ENCODE data around the gene LRRC8C. TPM values are rescaled to one million over a fixed set of nuclear protein-coding genes. Genes with fewer than 3 reads are reported as not detected.

LRRC8C gene
- total RNA-seq, 2 experiments from 2014 or later, result 28.4 to 30.2 TPM

DNA sequence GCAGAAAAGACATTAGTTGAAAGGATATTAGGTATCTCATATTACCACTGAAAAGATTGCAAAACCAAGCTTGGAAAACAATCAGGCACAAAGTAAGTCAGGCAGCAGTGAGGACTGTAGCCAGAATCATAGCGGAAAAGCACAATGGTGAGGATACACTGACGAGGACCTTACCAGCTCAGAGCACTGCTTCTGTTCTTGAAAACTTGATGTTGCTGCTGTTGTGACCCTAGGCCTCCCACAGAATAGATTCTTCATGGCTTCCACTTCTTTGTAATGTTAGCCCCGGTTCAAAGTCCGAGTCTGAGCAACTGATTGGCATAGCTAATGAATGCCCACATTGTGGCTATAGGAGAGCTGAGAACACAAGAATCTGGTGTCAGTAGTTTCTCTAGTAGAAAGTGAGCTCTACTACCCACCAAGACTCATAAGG lies 45.2 kb upstream of the LRRC8C start:
- H3K4me1 ChIP-seq (ENCODE audit: insufficient read depth, low read length), result peaks cover 8% of the 10 kb centered on the region
- no peaks in the 10 kb centered on the region for H3K27me3 Mint-ChIP-seq
- peaks cover 18% of the 10 kb centered on the region for H3K36me3 ChIP-seq (ENCODE audit: insufficient read depth, low read length)
- DNase-seq, result no peak
- intact Hi-C loops (cut with DNase I, micrococcal nuclease), result no loop called here
- no peaks in the 10 kb centered on the region for H3K9me3 Mint-ChIP-seq
- H3K36me3 Mint-ChIP-seq (ENCODE audit: low read depth), result peaks cover 55% of the 10 kb centered on the region
- H3K4me1 Mint-ChIP-seq (ENCODE audit: low read depth), result peaks cover 70% of the 10 kb centered on the region
- H3K4me3 ChIP-seq (ENCODE audit: low read length), result no peak overlapping the region
- no peak for ATAC-seq (ENCODE audit: poor library complexity)
- no peak overlapping the region for H3K4me3 Mint-ChIP-seq
- no peaks in the 10 kb centered on the region for H3K9me3 ChIP-seq (ENCODE audit: control insufficient read depth in 1 of 2, insufficient read depth in 1 of 2, low read length in 2 of 2)
- TF ChIP-seq, protein P1, sequence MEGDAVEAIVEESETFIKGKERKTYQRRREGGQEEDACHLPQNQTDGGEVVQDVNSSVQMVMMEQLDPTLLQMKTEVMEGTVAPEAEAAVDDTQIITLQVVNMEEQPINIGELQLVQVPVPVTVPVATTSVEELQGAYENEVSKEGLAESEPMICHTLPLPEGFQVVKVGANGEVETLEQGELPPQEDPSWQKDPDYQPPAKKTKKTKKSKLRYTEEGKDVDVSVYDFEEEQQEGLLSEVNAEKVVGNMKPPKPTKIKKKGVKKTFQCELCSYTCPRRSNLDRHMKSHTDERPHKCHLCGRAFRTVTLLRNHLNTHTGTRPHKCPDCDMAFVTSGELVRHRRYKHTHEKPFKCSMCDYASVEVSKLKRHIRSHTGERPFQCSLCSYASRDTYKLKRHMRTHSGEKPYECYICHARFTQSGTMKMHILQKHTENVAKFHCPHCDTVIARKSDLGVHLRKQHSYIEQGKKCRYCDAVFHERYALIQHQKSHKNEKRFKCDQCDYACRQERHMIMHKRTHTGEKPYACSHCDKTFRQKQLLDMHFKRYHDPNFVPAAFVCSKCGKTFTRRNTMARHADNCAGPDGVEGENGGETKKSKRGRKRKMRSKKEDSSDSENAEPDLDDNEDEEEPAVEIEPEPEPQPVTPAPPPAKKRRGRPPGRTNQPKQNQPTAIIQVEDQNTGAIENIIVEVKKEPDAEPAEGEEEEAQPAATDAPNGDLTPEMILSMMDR (IDR thresholded peaks at IDR 0.05), result no peak
- H3K27me3 ChIP-seq (ENCODE audit: control insufficient read depth in 1 of 2, insufficient read depth in 2 of 2, low read length in 2 of 2), result no peaks in the 10 kb centered on the region
- no peak overlapping the region for H3K27ac ChIP-seq (ENCODE audit: low read depth in 1 of 2, low read length in 2 of 2)
- ChIA-PET POLR2A (interaction anchor here (10.8 kb wide), 1 partner anchor 22 kb away, joined by 101 read pairs; no protein-coding TSS in a partner anchor), CTCF (interaction anchor here (1.5 kb wide), 1 partner anchor 10 kb away, joined by 3 read pairs; no protein-coding TSS in a partner anchor)
- H3K27ac Mint-ChIP-seq, result no peak overlapping the region

DNA sequence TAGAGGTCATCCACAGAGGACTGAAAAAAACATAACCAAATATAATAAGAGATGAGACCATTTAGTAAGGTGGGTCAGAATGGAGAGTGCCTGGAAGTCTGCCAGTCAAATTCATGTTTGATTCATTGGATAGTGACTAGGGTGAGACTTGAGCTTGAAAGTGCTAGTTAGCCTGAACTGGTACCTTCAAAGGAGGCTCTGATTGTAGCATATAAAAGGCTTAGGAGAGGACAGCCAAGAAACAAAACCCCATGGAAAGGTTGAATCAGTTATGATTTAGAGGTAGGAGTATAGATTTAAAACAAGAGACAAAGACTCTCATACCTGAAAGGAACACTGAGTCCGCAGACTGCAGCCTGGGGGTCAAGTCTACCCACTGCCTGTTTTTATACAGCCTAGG lies 44.4 kb upstream of the LRRC8C start:
- Histone ChIP-seq H3K4me3 (ENCODE audit: low read length) (no peak overlapping the region), H3K27ac (ENCODE audit: low read depth in 1 of 2, low read length in 2 of 2) (no peak overlapping the region), H3K36me3 (ENCODE audit: insufficient read depth, low read length) (peaks cover 11% of the 10 kb centered on the region), H3K9me3 (ENCODE audit: control insufficient read depth in 1 of 2, insufficient read depth in 1 of 2, low read length in 2 of 2) (no peaks in the 10 kb centered on the region), H3K27me3 (ENCODE audit: control insufficient read depth in 1 of 2, insufficient read depth in 2 of 2, low read length in 2 of 2) (no peaks in the 10 kb centered on the region), H3K4me1 (ENCODE audit: insufficient read depth, low read length) (peaks cover 8% of the 10 kb centered on the region)
- ChIA-PET CTCF (interaction anchor here (1.5 kb wide), 1 partner anchor 9 kb away, joined by 3 read pairs; no protein-coding TSS in a partner anchor), POLR2A (interaction anchor here (10.8 kb wide), 1 partner anchor 21 kb away, joined by 101 read pairs; no protein-coding TSS in a partner anchor)
- Mint-ChIP-seq H3K4me3 (no peak overlapping the region), H3K36me3 (ENCODE audit: low read depth) (peaks cover 50% of the 10 kb centered on the region), H3K4me1 (ENCODE audit: low read depth) (peaks cover 74% of the 10 kb centered on the region), H3K27me3 (no peaks in the 10 kb centered on the region), H3K9me3 (no peaks in the 10 kb centered on the region), H3K27ac (peak overlapping the region; percentile 42)
- DNase-seq (no peak), ATAC-seq (ENCODE audit: poor library complexity) (no peak)
- TF ChIP-seq, protein P1 (IDR thresholded peaks at IDR 0.05), result no peak
- intact Hi-C loops (cut with DNase I, micrococcal nuclease), result no loop called here

DNA sequence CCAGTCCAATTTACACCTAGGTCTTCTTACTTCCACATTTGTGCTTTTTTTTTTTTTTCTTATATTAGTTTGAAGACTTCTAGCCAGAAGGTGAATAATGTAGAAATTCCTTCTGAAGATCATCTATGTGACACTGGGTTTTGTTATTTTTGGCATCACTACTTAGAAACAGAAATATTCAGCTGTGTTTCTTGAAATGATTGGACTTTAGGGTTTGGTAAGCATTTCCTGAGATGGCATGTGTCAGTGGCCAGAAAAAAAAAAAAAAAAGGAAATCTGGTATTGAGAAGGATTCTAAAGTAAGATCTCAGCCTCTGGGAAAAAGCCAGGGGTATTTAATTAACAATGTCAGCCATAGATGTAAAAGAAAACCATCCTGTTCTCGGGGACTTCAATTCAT lies 43.4 kb upstream of the LRRC8C start:
- peak overlapping the region; percentile 50 for H3K27ac Mint-ChIP-seq
- TF ChIP-seq, protein P1 (IDR thresholded peaks at IDR 0.05), result no peak
- Histone ChIP-seq H3K4me3 (ENCODE audit: low read length) (no peak overlapping the region), H3K27me3 (ENCODE audit: control insufficient read depth in 1 of 2, insufficient read depth in 2 of 2, low read length in 2 of 2) (no peaks in the 10 kb centered on the region), H3K4me1 (ENCODE audit: insufficient read depth, low read length) (peaks cover 8% of the 10 kb centered on the region), H3K9me3 (ENCODE audit: control insufficient read depth in 1 of 2, insufficient read depth in 1 of 2, low read length in 2 of 2) (no peaks in the 10 kb centered on the region), H3K27ac (ENCODE audit: low read depth in 1 of 2, low read length in 2 of 2) (no peak overlapping the region), H3K36me3 (ENCODE audit: insufficient read depth, low read length) (peaks cover under 1% of the 10 kb centered on the region)
- H3K4me1 Mint-ChIP-seq (ENCODE audit: low read depth), result peaks cover 84% of the 10 kb centered on the region
- ATAC-seq (ENCODE audit: poor library complexity) (no peak), DNase-seq (no peak)
- no peaks in the 10 kb centered on the region for H3K9me3 Mint-ChIP-seq
- POLR2A ChIA-PET, result interaction anchor here (11.8 kb wide), 1 partner anchor 18 kb away, joined by 217 read pairs; no protein-coding TSS in a partner anchor
- H3K27me3 Mint-ChIP-seq, result no peaks in the 10 kb centered on the region
- H3K36me3 Mint-ChIP-seq (ENCODE audit: low read depth), result peaks cover 43% of the 10 kb centered on the region
- H3K4me3 Mint-ChIP-seq, result no peak overlapping the region
- intact Hi-C loops (cut with DNase I, micrococcal nuclease), result no loop called here
- CTCF ChIA-PET, result interaction anchor here (0.7 to 1.7 kb wide), 5 partner anchors 8 to 173 kb away, joined by 3 to 6 read pairs (median 3); no protein-coding TSS in a partner anchor

Data from CD4-positive, alpha-beta T cell (primary cell).